Globus pallidus (tissue), 1 donor: ENCODE data around the gene KIAA1217.
"Not testable (repeated sequence)": the region's sequence is repeated elsewhere in the genome, so short reads cannot be mapped to it uniquely, and the experiment has no call there.

ENCODE experiments used
- DNase-seq: peaks from one replicate; pipeline ENCODE4 v3.0.0-alpha.2; 2015; ENCODE audit warnings: low spot score

Gene KIAA1217

GRCh38 chr10:24292304-24293293 lies 83.7 kb downstream of the KIAA1217 start:
- no peak for DNase-seq

- DNase-seq: no peak
These were observed 90.8 kb downstream of the KIAA1217 start for GRCh38 chr10:24299578-24300260.

- DNase-seq: no peak
These were observed 94.8 kb downstream of the KIAA1217 start for GRCh38 chr10:24303522-24304310.

- no peak for DNase-seq
These were observed 96.9 kb downstream of the KIAA1217 start for GRCh38 chr10:24305551-24306506.

- no peak for DNase-seq
These were observed 97.6 kb downstream of the KIAA1217 start for GRCh38 chr10:24306507-24306875.

GRCh38 chr10:24307116-24307515 lies 98.2 kb downstream of the KIAA1217 start:
- DNase-seq: no peak

GRCh38 chr10:24307696-24308485 lies 99.0 kb downstream of the KIAA1217 start:
- DNase-seq: peak; percentile 26

GRCh38 chr10:24310104-24310503 lies 101.2 kb downstream of the KIAA1217 start:
- no peak for DNase-seq

GRCh38 chr10:24311888-24312287 lies 103.0 kb downstream of the KIAA1217 start:
- no peak for DNase-seq

- no peak for DNase-seq
These were observed 104.3 kb downstream of the KIAA1217 start for GRCh38 chr10:24313283-24313682.

- no peak for DNase-seq
These were observed 106.3 kb downstream of the KIAA1217 start for GRCh38 chr10:24315211-24315610.

GRCh38 chr10:24318517-24318916 lies 109.6 kb downstream of the KIAA1217 start:
- no peak for DNase-seq

GRCh38 chr10:24320373-24320772 lies 111.4 kb downstream of the KIAA1217 start:
- DNase-seq: no peak

GRCh38 chr10:24324651-24325050 lies 115.7 kb downstream of the KIAA1217 start:
- no peak for DNase-seq

GRCh38 chr10:24331457-24331856 lies 122.5 kb downstream of the KIAA1217 start:
- peak; percentile 15 for DNase-seq

GRCh38 chr10:24333736-24334135 lies 124.8 kb downstream of the KIAA1217 start:
- DNase-seq: no peak

- no peak for DNase-seq
These were observed 125.5 kb downstream of the KIAA1217 start for GRCh38 chr10:24334279-24334939.

- not testable (repeated sequence) for DNase-seq
These were observed 128.8 kb downstream of the KIAA1217 start for GRCh38 chr10:24337723-24338122.

GRCh38 chr10:24339387-24339786 lies 130.4 kb downstream of the KIAA1217 start:
- no peak for DNase-seq

GRCh38 chr10:24340446-24340845 lies 131.5 kb downstream of the KIAA1217 start:
- DNase-seq: no peak
